ENCODE measurements around the gene CPTP. TPM values are rescaled to one million over a fixed set of nuclear protein-coding genes. Genes with fewer than 3 reads are reported as not detected.

The CPTP gene
- polyA plus RNA-seq, 3 donors: 12.3 to 17.4 (median 16.5) TPM

DNA sequence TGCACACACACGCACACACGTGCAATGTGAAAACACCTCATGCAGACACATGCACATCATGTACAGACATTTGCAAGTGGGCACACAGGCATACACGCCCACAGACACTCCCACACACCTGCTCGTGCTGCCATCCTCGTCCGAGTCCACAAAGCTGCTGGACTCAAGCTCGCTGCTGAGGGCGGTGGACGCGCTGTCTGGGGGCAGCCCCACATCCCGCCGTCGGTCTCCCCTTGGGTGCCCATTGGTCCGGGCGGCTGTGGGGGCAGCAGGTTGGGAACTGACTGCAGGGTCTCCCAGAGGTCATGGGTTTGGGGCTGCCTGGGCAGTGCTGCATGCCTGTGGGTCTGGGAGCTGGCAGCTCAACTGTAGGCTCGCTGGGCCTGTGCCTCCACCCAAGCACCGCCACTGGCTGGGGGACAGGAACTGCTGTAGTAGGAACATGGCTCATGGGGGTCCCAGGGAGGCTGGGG lies 17.0 kb downstream of the CPTP start:
- 90 to 94% (median 93%) methylated on average over 17 of the region's 17 CpGs for WGBS, 3 donors
- H3K27ac ChIP-seq (ENCODE audit: low read depth, low read length): no peak overlapping the region

DNA sequence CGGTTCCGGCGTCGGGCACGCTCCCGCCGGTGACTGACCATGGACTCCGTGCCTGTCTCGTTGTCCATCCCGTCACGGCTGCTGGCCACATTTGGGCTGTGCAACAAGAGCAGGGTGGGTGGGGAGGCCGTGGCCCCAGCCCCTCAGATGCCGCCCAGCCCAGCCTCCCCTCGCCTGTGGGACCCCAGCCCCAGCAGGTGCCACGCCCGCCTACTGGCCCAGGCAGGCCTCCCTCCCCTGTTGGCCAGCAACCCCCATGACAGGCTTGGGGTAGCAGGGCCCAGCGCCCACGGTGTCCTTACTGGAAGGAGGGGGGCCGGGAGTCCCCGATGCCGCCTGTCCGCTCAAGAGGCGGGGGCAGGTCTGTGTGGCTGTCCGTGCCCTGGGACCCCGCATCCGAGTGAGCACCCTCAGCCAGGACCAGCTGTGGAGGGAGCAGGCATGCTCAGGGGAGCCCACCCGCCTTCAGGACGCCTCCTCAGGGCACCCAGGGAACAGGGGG lies 17.5 kb downstream of the CPTP start:
- 90 to 97% (median 95%) methylated on average over 18 to 28 of the region's 28 CpGs for WGBS, 3 donors
- H3K27ac ChIP-seq (ENCODE audit: low read depth, low read length): no peak overlapping the region

DNA sequence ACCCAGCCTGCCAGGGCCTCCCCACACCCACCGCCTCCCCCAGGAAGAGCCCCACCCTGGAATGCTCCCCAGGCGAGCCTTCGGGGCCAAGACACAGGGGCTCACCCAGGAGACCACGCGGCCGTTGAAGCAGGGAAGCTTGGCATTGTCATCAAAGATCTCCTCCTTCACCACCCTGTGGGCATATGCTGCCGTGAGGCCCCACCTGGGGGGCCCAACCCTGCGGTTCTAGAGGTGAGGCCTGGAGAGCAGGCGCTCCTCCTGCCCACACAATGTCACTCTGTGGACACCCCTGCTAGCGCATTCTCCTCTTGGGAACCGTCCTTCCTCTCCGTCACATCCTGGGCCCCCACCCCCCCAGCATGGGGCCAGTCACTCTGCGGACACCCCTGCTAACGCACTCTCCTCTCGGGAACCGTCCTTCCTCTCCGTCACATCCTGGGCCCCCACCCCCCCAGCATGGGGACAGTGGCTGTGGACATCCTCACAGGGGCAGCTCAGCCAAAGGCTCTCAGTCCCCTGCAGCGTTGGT lies 18.0 kb downstream of the CPTP start:
- WGBS, 3 donors: 75 to 85% (median 81%) methylated on average over 17 to 18 of the region's 18 CpGs
- no peak overlapping the region for H3K27ac ChIP-seq (ENCODE audit: low read depth, low read length)

DNA sequence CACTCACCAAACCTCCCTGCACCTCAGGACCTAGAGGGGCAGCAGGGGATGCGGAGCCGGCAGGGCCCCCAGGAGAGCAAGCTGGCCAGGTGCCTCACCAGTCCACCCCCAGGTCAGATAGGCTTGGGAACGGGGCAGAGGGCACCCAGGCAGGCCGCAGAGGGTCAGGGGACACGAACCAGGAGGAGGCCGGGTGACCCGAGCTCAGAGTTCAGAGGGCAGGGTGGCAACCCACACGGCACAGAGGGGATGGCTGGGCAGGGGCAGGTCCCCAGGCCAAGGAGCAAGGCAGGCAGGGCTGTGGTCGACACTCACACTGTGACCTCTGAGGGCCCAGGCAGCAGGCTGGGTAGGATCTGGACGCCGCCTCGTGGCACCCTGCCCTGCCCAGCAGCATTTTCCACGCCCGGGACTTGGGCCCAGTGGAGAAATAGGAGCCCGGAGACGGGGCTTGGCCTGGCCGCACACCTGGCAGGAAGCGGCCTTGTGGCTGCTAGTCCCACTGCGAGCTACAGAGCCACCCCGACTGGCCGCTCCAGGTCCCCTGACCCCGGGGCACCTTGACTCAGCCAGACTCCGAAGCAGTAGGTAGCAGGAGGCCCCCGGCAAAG lies 19.3 kb downstream of the CPTP start:
- H3K27ac ChIP-seq (ENCODE audit: low read depth, low read length): no peak overlapping the region
- WGBS, 3 donors: 86 to 88% (median 88%) methylated on average over 20 to 24 of the region's 24 CpGs

DNA sequence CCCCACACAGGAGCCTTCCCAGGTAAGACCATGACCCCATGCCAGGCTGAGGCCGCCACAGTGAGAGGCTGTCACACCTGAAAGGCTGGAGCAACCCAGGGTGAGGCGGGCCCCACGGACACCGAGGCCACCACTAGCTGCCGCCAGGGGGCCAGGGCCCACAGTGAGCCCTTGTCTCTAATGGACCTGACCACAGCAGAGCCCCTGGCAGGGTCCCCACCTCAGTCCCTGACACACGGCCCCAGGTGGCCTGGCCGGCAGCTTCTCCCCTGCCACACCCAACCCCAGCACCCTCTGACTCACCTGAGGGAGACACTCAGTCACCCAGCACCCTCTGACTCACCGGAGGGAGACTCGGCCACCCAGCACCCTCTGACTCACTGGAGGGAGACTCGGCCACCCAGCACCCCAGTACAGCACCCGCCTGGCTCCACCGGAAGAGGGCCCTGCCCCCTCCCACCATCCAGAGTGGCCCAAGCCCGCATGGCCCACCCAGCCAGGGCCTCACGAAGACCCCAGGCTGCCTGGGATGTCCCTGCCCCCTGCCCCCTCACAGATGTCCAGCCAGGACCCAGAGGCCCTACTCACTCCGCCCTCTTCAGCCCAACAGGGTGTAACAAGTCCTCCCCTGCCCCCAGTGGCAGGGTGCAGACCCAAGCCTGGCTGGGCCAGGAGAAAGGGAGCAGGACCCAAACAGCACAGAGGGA lies 20.2 kb downstream of the CPTP start:
- no peak overlapping the region for H3K27ac ChIP-seq (ENCODE audit: low read depth, low read length)
- WGBS, 3 donors: 62 to 79% (median 74%) methylated on average over 12 to 15 of the region's 15 CpGs

DNA sequence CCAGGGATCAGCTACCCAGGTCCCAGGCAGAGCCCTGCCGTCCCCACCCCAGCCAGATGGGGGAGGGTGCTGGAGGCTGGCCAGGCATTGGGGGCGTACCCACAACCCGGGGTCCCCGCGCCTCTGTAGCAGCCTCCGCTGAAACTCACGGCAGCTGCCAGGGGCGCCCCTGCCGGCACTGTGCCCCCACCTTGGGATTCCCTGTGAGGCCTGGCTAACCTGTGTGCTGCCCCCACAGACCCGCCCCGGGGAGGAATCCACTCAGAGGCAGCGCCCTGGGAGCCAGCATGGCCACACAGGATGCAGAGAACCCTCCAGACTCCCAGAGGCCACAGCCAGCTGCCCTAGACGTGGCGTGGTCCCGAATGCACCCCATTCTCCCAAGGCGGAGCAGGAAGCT lies 20.8 kb downstream of the CPTP start:
- 66 to 71% (median 71%) methylated on average over 16 of the region's 16 CpGs for WGBS, 3 donors
- H3K27ac ChIP-seq (ENCODE audit: low read depth, low read length): no peak overlapping the region

DNA sequence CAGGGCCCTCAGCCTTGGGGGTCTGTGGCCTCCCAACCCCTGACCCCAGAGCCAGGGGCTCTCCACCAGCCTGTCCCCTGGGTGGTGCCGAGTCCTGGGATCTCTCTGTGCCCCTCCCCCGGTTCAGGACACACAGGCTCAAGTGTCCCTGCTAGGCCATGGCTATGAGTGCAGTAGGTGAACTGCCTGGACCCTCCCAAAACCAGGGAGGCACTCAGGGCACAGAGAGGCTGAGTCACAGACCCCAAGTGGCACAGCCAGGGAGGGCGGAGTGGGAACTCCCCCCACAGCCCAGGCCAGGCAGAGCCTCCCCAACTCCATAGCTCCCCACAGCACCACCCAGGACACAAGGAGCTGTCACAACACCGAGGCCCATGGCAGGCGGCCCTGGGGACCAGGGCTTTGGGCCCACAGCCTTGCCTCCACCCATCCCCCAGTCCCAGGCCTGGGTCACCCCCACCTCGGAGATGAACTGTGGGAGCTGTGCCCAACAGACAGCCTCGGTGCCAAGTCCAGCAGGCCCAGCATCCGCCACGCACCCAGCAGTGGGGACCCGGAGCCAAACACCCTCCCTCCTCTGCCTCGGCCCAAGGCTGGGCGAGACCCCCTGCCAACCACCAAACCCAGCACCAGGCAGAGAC lies 21.4 kb downstream of the CPTP start:
- 50 to 73% (median 65%) methylated on average over 11 to 12 of the region's 12 CpGs for WGBS, 3 donors
- no peak overlapping the region for H3K27ac ChIP-seq (ENCODE audit: low read depth, low read length)

DNA sequence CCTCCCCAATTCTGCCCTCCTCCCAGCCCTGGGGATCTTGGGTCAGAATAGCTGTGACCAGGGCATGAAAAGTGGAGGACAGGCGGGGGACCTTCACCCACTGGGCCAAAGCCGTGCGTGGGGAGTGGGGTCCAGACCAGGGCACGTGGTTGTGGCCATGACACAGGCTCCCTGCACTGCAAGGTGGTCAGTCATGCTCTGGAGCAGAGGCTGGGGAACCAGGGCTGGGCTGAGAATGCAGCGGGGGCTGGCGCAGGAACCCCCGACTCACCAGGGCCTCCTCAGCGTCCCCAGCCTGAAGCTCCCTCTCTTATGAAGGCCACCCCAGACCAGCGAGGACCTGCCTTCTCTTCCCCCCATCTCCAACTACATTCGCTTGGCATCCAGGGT lies 21.9 kb downstream of the CPTP start:
- H3K27ac ChIP-seq (ENCODE audit: low read depth, low read length): no peak overlapping the region
- WGBS, 3 donors: 77 to 90% (median 89%) methylated on average over 10 of the region's 10 CpGs

DNA sequence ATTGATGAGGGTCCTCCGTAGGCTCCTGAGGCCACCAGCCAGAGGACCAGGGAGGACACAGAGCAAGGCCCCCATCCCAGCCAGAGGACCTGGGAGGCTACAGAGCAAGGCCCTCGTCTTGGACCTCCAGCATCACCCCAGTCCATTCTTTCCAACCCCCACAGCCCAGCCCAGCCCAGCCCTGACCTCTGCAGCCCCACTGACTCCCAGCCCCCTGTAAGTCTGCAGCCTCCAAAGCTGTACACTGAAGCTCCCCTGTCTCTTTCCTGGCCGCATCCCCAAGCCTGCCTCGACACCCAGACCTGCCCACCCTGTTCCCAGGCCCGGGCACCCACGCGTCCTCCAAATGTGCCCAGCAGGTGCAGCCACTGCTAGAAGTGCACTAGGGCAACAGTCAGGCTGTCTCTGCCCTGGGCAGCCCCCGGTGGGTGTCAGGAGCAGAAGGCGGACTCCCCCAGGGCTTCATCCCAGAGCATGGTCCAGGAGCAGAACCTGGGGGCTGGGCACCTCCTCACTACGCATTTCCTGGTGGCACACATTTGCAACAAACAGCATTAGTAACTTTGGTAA lies 22.5 kb downstream of the CPTP start:
- no peak overlapping the region for H3K27ac ChIP-seq (ENCODE audit: low read depth, low read length)
- WGBS, 3 donors: 51 to 86% (median 86%) methylated on average over 9 to 10 of the region's 10 CpGs

DNA sequence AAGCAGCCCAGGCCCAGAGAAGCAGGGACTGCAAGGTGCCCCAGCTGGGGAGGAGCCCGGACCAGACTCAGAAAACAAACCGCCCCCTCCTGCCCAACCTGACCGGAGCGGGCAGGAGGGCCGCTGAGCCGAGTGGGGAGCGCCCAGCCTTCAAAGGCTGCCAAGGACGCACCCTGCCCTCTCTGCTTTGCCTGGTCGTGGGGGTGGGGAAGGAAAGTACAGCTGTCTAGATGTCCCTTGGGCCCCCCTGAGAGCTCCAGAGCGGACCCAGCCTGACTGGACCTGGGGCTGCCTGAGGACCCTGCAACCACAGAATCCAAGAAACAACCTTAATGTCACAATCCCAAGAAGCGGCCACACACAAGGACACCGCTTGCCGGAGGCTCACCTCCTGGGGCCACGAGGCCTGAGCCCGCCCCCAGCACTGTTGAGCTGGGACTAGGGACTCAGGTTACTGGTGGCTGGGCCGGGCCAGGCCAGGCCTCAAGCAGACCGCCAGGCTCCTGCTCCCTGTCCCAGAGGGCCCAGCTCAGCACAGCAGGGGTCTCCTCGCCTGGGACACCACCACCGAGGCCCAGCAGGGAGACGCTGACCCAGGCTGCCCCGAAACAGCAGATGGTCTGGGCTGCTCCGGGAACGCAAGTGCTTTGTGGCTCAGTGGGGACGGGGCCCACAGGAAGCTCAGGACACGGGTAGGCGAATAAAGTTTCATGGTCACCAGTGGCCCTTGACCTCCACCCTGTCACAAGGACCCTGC lies 23.2 kb downstream of the CPTP start:
- H3K27ac ChIP-seq (ENCODE audit: low read depth, low read length): no peak overlapping the region
- WGBS, 3 donors: 14 to 44% (median 35%) methylated on average over 26 of the region's 26 CpGs

DNA sequence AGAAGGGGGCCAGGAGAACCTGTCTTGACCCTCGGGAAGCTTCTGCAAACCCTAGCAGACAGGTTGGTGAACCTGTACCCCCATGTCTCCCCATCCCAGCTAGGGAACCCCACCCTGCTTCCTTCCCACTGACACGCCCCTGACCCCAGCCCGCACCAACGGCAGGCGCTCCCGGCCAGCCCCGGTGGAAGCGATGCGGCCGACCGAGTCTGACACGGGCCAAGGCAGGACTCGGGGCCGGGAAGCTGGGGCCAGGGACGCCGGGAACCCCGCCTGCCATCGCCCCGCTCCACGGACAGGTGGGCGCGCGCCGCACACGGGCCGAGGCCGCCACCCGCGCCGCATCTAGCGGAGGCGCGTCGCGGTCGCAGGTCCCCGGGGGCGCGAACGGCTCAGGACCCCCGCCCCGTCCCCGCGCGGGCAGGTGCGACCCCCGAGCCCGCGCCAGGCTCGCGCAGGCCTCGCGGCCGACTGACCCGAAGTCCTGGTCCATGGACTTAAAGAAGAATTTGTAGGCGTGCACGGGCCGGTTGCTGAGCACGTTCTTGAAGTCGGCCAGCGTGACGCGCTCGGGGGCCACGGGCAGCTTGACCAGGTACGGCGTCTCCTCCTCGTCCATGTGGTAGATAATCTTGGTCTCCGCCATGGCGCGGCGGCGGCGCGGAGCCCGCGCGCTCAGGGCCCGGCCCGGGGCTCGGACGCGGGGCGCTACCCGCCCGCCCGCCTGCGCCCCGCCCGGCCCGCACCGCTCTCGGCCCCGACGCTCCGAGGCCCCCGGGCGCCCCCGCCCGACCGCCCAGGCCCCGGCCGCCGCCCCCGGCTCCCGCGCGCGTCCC lies 24.0 kb downstream of the CPTP start:
- WGBS, 3 donors: 0 to 1% (median 0%) methylated on average over 80 to 109 of the region's 109 CpGs
- no peak overlapping the region for H3K27ac ChIP-seq (ENCODE audit: low read depth, low read length)

DNA sequence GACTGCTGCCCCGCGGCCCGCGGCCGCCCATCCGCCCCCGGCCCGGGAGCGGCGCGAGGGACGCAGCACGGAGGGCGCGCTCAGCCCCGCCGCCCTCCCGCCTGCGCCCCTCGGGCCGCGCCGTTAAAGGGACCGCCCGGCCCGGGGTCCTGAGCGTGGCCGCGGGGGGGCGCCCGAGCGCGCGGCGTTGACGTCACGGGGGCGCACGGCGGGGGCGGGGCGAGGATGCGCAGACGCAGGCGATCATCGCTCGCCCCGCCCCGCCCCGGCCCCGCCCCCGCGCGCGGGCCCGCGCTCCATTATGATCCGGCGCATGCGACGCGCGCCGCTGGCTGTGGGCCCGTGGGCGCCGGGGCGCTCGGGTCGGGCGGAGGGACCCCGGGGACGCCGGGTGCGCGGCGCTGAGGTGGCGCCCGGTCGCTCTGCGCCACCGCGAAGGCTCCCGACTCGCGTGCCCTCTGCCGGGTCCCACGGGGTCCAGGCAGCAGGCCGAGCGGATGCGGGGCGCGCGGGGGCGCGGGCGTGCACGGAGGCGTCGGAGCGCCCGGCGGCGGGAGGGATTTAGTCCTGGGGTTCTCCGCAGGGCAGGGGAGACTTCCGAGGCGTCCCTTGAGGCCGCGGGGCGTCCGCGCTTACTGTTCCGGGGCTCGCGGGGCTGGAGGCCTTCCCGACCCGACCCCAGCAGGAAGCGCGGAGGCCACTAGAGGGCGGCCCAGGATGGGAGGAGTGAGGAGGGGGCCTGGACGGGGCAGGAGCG lies 24.8 kb downstream of the CPTP start, which contains the start of gene DVL1:
Gene DVL1 (minus strand): TSS at position 163 of the 757 bp plus-strand sequence. CDS start 353 bp downstream, outside the sequence.
- WGBS, 3 donors: 0% methylated on average over 67 to 119 of the region's 122 CpGs
- no peak within 1 kb of the TSS for H3K27ac ChIP-seq (ENCODE audit: low read depth, low read length)

DNA sequence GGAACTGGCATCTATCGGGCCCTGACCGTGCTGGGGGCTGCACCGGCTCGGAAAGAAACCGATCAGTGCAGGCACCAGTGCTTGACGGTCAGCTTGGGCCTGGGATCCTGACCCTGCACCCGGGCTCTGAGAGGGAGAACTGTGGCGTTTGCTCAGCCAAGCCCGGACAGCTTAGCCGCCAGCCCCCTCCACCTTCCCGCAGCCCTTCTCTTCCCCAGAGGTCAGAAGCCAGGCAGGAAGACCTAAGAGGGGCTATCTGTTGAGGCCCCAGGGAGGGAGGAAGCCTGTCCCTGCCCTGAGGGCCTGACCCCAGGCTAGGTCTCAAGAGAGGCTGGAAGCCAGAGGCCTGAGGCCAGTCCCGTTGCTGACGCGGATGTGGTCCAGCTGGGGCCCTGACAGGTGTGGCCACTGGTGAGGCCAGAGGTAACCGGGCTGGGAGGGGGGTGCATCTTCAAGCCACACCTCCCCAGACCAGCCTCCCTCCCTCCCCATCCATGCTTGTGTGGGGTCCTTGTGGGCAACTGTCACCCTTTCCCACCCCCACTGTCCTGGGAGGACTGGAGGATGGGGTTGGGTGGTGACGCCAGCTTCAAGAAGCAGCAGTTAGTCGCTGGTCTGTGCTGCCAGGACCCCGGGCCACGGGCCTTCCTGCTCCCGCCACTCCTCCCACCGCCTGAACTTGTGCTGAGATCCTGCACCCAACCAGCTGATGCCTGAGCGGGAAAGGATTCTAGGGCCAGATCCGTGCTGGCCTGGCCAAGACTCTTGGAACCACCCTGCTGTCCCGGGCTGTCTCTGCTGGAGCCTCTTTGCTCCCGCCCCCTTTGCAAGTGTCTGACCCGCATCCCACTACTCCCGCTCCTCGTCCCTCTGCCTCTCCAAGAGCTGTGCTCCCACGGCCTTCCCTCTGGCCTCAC lies 27.2 kb downstream of the CPTP start:
- WGBS, 3 donors: 50 to 67% (median 54%) methylated on average over 25 to 29 of the region's 29 CpGs
- peak overlapping the region; percentile 26 for H3K27ac ChIP-seq (ENCODE audit: low read depth, low read length)

DNA sequence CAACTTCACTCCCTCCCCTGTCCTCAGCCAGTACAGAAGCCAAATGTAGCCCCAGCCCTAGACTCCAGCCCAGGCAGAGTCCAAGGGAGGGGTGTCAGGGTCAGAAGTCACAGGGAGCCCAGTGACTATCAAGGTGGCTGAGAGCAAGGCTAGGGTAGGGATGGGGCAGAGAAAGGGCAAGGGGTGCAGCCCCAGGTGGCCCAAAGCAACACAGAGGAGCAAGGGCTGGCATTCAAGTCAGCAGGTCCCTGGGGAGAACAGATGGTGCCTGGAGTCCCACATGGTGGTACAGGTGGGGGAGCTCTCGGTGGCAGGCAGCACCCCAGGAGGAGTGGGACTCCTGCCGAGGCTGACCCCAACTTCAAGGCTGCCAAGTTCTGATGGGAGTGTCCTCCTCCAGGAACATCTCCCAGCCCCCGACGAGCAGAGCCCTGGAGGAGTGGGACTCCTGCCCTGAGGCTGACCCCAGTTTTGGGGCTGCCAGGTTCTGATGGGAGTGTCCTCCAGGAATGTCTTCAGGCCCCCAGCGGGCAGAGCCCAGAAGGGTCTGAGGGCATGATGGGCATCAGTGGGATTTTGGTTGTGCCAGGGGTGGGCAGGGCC lies 28.3 kb downstream of the CPTP start:
- no peak overlapping the region for H3K27ac ChIP-seq (ENCODE audit: low read depth, low read length)
- 25 to 30% (median 27%) methylated on average over 4 to 5 of the region's 5 CpGs for WGBS, 3 donors

DNA sequence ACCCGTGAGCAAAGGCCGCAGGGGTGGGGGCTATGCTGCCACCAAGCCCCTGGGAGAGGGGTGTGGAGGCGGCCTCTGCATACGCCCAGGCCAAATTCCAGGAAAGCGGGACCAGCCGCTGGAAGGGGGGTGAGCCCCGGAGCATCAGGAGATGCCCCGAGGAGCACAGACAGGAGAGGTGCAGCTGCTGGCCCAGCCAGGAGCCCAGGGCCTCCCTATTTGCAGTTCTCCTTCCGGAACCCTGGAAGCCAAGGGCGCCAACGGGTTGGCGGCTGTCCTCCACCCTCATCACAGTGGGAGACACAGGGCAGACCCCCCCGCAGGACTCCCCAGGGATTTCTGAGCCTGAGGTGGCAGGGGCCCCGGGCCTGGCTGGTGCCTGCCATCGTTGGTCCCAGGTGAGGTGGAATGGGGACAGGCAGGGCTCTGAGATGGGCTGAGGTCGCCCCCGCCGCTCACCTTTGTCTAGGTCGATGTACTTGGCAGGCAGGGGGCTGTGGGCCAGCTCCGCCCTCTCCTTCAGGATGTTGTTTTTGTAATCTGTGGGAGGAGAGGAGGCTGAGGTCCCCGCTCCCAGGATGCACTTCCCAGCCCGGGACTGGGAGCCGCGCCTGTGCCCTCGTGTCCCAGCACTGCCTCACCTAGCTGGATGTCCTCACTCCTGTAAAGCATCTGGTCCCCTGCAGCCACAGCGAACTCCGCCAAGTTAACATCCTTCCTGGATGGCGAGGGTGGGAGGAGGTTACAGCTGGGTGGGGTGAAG lies 29.0 kb downstream of the CPTP start:
- 17 to 42% (median 33%) methylated on average over 28 of the region's 28 CpGs for WGBS, 3 donors
- H3K27ac ChIP-seq (ENCODE audit: low read depth, low read length): no peak overlapping the region
